Loucy (cell line): ENCODE results near the gene ZNF71.

Experiments
- EZH2phosphoT487 ChIP-seq: fragments of 200-600 bp; IDR thresholded peaks from 2 replicates; pipeline ENCODE4 v1.6.1; 2018; ENCODE audit warnings: antibody characterized with exemption, mild to moderate bottlenecking, moderate library complexity, borderline replicate concordance
- TF ChIP-seq, protein P1 (sequence below): fragments of 200-600 bp; sonication (generic); conservative IDR thresholded peaks from 2 replicates; pipeline ENCODE4 v1.5.1; 2014; ENCODE audit warnings: mild to moderate bottlenecking, antibody characterized with exemption, low read length

DNA sequence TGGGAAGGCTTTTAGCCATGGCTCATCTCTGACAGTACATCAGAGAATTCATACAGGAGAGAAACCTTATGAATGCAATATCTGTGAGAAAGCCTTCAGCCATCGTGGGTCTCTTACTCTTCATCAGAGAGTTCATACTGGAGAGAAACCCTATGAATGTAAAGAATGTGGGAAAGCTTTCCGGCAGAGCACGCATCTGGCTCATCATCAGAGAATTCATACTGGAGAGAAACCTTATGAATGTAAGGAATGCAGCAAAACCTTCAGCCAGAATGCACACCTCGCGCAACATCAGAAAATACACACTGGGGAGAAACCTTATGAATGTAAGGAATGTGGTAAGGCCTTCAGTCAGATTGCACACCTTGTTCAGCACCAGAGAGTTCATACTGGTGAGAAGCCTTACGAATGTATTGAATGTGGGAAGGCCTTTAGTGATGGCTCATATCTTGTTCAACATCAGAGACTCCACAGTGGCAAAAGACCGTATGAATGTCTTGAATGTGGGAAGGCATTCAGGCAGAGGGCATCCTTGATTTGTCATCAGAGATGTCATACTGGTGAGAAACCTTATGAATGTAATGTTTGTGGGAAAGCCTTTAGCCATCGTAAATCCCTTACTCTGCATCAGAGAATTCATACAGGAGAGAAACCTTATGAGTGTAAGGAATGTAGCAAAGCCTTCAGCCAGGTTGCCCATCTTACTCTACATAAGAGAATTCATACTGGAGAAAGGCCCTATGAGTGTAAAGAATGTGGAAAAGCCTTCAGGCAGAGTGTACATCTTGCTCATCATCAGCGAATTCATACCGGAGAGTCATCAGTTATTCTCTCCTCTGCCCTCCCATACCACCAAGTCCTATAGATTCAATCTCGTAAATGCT is 17.1 kb upstream of the ZNF71 start:
- TF ChIP-seq, protein P1, sequence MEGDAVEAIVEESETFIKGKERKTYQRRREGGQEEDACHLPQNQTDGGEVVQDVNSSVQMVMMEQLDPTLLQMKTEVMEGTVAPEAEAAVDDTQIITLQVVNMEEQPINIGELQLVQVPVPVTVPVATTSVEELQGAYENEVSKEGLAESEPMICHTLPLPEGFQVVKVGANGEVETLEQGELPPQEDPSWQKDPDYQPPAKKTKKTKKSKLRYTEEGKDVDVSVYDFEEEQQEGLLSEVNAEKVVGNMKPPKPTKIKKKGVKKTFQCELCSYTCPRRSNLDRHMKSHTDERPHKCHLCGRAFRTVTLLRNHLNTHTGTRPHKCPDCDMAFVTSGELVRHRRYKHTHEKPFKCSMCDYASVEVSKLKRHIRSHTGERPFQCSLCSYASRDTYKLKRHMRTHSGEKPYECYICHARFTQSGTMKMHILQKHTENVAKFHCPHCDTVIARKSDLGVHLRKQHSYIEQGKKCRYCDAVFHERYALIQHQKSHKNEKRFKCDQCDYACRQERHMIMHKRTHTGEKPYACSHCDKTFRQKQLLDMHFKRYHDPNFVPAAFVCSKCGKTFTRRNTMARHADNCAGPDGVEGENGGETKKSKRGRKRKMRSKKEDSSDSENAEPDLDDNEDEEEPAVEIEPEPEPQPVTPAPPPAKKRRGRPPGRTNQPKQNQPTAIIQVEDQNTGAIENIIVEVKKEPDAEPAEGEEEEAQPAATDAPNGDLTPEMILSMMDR = no peak
- TF ChIP-seq EZH2phosphoT487 = no peak
